ENCODE data around the gene FYB1.
"Not testable (repeated sequence)": the region's sequence is repeated elsewhere in the genome, so short reads cannot be mapped to it uniquely, and the experiment has no call there.

The FYB1 gene

DNA sequence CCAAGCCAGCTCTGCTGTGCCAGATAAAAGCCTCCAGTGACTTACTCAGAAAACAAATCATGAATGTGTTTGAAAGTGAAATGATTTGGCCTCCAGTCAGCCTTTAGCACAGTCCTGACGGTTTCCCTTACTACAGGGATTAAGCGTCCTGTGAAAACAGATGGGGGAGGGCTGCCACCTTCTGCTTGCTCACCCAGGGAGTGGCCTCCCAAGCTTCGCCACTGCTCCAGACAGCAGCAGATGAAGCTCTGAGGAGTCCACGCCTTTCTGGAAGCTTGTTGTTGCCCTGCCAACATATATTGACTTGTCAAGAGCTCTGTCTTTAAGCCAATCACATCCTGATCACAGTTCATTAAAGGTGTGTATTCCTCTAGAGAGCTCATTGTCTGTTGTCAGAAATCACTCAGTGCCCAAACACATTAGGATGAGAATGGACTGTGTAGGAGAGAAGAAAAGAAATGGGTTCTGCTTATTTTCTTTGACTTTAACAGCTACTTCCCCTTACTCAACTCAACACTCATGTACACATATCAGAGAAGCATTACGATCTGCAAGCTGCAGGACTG, 4.9 kb upstream of the FYB1 start:
- no peaks in the 10 kb centered on the region for H3K36me3 ChIP-seq
- no peaks in the 10 kb centered on the region for H3K4me1 ChIP-seq
- H3K9me3 ChIP-seq: no peaks in the 10 kb centered on the region
- DNase-seq: no peak
- H3K4me3 ChIP-seq (ENCODE audit: low read depth, low read length): no peak overlapping the region
- no peaks in the 10 kb centered on the region; the same call in 1 of the 2 replicates for H3K27me3 ChIP-seq
- TF ChIP-seq, protein P1, sequence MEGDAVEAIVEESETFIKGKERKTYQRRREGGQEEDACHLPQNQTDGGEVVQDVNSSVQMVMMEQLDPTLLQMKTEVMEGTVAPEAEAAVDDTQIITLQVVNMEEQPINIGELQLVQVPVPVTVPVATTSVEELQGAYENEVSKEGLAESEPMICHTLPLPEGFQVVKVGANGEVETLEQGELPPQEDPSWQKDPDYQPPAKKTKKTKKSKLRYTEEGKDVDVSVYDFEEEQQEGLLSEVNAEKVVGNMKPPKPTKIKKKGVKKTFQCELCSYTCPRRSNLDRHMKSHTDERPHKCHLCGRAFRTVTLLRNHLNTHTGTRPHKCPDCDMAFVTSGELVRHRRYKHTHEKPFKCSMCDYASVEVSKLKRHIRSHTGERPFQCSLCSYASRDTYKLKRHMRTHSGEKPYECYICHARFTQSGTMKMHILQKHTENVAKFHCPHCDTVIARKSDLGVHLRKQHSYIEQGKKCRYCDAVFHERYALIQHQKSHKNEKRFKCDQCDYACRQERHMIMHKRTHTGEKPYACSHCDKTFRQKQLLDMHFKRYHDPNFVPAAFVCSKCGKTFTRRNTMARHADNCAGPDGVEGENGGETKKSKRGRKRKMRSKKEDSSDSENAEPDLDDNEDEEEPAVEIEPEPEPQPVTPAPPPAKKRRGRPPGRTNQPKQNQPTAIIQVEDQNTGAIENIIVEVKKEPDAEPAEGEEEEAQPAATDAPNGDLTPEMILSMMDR (IDR thresholded peaks at IDR 0.05; ENCODE audit: low read depth, low read length): no peak

DNA sequence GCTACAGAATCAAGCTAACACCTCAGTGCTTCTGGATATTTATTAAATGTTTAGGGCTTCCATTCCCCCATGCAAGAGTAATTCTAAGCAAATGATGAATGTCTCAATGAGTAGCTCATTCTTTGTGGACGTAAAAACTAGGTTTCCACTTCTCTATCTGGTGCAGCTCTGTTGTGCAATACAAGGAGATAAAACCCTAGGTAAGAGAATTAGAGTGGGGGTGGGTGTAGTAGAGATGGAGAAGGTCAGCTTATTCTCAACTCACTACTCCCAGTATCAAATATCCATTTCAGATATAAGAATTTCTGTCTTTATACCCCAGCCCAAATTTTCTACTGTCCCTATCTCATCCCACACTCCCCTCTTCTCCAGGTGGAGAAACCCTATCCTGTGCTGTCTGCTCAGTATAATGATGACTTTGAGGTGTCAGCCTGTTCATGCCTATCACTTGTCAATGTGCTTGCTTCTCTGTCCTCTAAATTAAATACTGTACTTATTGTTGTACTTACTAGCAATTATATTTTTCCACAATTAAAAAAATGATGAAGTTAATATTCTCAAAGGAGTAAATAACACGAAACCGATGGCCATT, 4.3 kb upstream of the FYB1 start:
- TF ChIP-seq, protein P1 (IDR thresholded peaks at IDR 0.05; ENCODE audit: low read depth, low read length): no peak
- H3K27me3 ChIP-seq: no peaks in the 10 kb centered on the region; the same call in 1 of the 2 replicates
- no peak for DNase-seq
- H3K36me3 ChIP-seq: no peaks in the 10 kb centered on the region
- H3K9me3 ChIP-seq: no peaks in the 10 kb centered on the region
- H3K4me1 ChIP-seq: no peaks in the 10 kb centered on the region
- H3K4me3 ChIP-seq (ENCODE audit: low read depth, low read length): no peak overlapping the region

DNA sequence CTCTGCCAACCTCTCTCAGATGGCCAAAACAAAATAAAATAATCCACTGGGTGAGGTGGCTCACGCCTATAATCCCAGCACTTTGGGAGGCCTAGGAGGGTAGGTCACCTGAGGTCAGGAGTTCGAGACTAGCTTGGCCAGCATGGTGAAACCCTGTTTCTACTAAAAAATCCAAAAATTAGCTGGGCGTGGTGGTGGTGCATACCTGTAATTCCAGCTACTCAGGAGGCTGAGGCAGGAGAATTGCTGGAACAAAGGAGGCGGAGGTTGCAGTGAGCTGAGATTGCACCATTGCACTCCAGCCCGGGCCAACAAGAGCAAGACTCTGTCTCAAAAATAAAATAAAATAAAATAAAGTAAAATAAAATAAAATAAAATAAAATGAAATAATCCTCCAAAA, 2.3 kb upstream of the FYB1 start:
- not testable (repeated sequence) for H3K4me3 ChIP-seq (ENCODE audit: low read depth, low read length); H3K4me1 ChIP-seq; H3K36me3 ChIP-seq; H3K27me3 ChIP-seq; DNase-seq; H3K9me3 ChIP-seq

DNA sequence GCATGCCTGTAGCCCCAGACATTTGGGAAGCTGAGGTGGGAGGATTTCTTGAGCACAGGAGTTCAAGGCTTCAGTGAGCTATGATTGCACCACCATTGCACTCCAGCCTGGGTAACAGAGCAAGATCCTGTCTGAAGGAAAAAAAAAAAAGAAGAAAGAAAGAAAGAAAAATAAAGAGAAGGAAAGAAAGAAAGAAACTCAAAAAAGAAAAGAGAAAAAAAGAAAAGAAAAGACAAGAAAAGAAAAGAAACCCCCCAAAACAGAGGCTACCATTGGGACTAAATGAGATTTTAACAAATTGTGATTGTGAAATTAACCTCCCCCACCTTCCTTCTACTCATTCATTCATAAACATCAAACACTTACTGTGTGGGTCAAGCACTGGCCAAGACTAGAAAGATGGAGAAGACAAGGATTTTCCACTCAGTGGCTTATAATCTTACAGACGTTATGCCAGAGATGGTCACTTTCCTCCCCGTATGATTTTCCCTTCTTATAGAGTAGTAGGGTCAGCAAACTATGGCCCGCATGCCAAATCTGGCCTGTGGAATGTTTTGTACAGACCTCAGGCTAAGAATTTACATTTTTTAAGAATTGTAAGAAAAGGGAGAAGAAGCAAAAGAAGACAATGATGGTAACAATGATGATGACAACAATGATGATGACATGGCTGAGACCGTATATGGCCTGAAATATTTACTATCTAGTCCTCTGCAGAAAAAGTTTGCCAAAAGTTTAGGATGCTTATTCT, 1.1 kb upstream of the FYB1 start:
- Histone ChIP-seq H3K9me3 (no peaks in the 10 kb centered on the region), H3K27me3 (no peaks in the 10 kb centered on the region; the same call in 1 of the 2 replicates), H3K4me1 (no peaks in the 10 kb centered on the region), H3K4me3 (ENCODE audit: low read depth, low read length) (no peak overlapping the region), H3K36me3 (no peaks in the 10 kb centered on the region)
- DNase-seq: no peak
- TF ChIP-seq, protein P1 (IDR thresholded peaks at IDR 0.05; ENCODE audit: low read depth, low read length): no peak

DNA sequence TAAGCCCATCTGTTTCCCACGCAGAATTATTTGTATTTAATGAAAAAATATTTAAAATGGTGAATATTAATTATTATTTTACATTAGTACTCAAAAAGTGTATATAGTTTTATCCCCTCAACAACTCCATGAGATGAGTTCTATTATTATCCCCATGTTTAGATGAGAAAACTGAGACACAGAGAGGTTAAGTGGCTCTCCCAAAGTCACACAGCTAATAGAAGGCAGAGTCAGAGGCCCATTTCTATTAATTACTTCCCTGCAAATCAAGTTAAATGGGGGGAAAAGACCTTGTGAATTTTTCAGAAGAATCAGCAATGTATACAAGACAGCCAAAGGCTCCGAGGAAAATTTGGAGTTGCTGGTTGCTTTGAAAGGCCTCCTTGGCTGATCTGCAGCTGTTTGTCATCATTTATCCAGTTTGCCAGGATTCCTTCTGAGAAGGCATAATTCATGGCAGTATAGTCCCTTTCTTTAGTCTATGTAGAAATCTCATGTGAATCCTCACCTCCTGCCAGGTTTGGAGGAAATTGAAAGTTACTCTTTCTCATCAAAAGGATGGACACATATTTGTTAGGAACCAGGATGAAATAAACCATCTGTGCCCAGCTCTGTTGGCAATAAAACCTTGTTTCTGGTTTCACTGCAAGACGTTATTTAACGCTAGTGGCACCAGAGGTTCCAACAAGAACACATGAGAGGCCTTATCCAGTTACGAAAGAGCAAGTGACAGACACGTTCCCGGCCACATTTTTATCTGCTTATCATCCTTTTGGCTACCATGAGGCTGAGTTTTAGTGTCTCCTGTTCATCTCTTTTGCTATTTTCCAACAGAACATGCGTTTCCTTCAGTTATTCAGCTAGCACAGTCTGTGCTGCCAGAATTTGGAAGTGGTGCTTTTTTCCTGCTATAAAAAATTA, 621 bp downstream of the FYB1 start:
- Histone ChIP-seq H3K4me1 (no peaks in the 10 kb centered on the region), H3K27me3 (no peaks in the 10 kb centered on the region; the same call in 1 of the 2 replicates), H3K9me3 (no peaks in the 10 kb centered on the region), H3K4me3 (ENCODE audit: low read depth, low read length) (no peak overlapping the region), H3K36me3 (no peaks in the 10 kb centered on the region)
- no peak for DNase-seq
- TF ChIP-seq, protein P1 (IDR thresholded peaks at IDR 0.05; ENCODE audit: low read depth, low read length): no peak
